ENCODE measurements around the gene TRIM13. TPM values are rescaled to one million over a fixed set of nuclear protein-coding genes. Genes with fewer than 3 reads are reported as not detected.

Gene TRIM13
- total and polyA plus RNA-seq, 2 experiments from 2014 or later = 18.1 to 24.0 TPM

DNA sequence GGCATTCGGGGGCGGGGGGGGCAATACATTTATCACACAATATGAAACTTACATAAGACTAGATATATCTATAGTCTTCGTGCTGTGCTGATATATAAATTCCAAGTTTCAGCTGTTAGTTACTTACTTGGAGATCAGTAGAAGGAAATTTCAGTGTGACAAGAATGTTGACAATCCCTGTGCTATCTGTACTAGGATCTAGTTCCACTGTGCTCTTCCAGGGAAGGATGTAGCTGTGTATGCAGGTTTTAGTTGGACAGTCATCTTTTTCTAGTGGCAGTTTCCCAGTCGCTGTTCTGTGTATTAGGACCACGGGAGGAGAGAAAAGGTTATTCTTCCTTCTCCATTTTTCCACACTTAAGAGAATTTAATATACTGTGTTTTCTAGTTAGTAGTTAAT lies 3.2 kb upstream of the TRIM13 start:
- H4K20me1 ChIP-seq (ENCODE audit: insufficient read depth, poor library complexity, severe bottlenecking) = no peaks in the 10 kb centered on the region
- TF ChIP-seq EZH2phosphoT487 (IDR thresholded peaks at IDR 0.05; ENCODE audit: low read depth, severe bottlenecking, unreplicated experiment) (no peak), EZH2 (IDR thresholded peaks at IDR 0.05; ENCODE audit: borderline replicate concordance) (no peak)
- TF ChIP-seq, protein P1, sequence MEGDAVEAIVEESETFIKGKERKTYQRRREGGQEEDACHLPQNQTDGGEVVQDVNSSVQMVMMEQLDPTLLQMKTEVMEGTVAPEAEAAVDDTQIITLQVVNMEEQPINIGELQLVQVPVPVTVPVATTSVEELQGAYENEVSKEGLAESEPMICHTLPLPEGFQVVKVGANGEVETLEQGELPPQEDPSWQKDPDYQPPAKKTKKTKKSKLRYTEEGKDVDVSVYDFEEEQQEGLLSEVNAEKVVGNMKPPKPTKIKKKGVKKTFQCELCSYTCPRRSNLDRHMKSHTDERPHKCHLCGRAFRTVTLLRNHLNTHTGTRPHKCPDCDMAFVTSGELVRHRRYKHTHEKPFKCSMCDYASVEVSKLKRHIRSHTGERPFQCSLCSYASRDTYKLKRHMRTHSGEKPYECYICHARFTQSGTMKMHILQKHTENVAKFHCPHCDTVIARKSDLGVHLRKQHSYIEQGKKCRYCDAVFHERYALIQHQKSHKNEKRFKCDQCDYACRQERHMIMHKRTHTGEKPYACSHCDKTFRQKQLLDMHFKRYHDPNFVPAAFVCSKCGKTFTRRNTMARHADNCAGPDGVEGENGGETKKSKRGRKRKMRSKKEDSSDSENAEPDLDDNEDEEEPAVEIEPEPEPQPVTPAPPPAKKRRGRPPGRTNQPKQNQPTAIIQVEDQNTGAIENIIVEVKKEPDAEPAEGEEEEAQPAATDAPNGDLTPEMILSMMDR (IDR thresholded peaks at IDR 0.05; ENCODE audit: poor library complexity) = no peak
- peaks cover 6% of the 10 kb centered on the region for H3K4me1 ChIP-seq (ENCODE audit: insufficient read depth)
- no peak overlapping the region for H3K4me3 ChIP-seq
- H2AFZ ChIP-seq = no peak overlapping the region
- no peak overlapping the region for H3K27ac ChIP-seq
- DNase-seq (ENCODE audit: low spot score) = no peak
- no peaks in the 10 kb centered on the region for H3K27me3 ChIP-seq
- no peaks in the 10 kb centered on the region for H3K36me3 ChIP-seq (replicated peaks; ENCODE audit: insufficient read depth, low read depth)
- WGBS (ENCODE audit: low lambda C conversion rate, missing lambda C conversion rate) = 83% methylated on average over 5 of the region's 5 CpGs
- peaks cover 11% of the 10 kb centered on the region for H3K79me2 ChIP-seq
- H3K9me2 ChIP-seq (replicated peaks; ENCODE audit: insufficient read depth) = no peaks in the 10 kb centered on the region
- no peak overlapping the region for H3K4me2 ChIP-seq
- no peaks in the 10 kb centered on the region for H3K9me3 ChIP-seq (ENCODE audit: low read depth)

GRCh38 chr13:49995625-49996101 lies 1.2 kb upstream of the TRIM13 start:
- no peak for DNase-seq (ENCODE audit: low spot score)
- H2AFZ ChIP-seq = peak overlapping the region; percentile 99
- no peaks in the 10 kb centered on the region for H3K9me3 ChIP-seq (ENCODE audit: low read depth)
- no peaks in the 10 kb centered on the region for H4K20me1 ChIP-seq (ENCODE audit: insufficient read depth, poor library complexity, severe bottlenecking)
- 45% methylated on average over 14 of the region's 14 CpGs for WGBS (ENCODE audit: low lambda C conversion rate, missing lambda C conversion rate)
- H3K27me3 ChIP-seq = no peaks in the 10 kb centered on the region
- H3K4me2 ChIP-seq = peak overlapping the region; percentile 93
- H3K27ac ChIP-seq = peak overlapping the region; percentile 100
- TF ChIP-seq, protein P1 (IDR thresholded peaks at IDR 0.05; ENCODE audit: poor library complexity) = no peak
- TF ChIP-seq EZH2phosphoT487 (IDR thresholded peaks at IDR 0.05; ENCODE audit: low read depth, severe bottlenecking, unreplicated experiment) (no peak), EZH2 (IDR thresholded peaks at IDR 0.05; ENCODE audit: borderline replicate concordance) (no peak)
- H3K9me2 ChIP-seq (replicated peaks; ENCODE audit: insufficient read depth) = no peaks in the 10 kb centered on the region
- no peaks in the 10 kb centered on the region for H3K36me3 ChIP-seq (replicated peaks; ENCODE audit: insufficient read depth, low read depth)
- peak overlapping the region; percentile 99 for H3K4me3 ChIP-seq
- H3K79me2 ChIP-seq = peaks cover 31% of the 10 kb centered on the region
- peaks cover 19% of the 10 kb centered on the region for H3K4me1 ChIP-seq (ENCODE audit: insufficient read depth)

DNA sequence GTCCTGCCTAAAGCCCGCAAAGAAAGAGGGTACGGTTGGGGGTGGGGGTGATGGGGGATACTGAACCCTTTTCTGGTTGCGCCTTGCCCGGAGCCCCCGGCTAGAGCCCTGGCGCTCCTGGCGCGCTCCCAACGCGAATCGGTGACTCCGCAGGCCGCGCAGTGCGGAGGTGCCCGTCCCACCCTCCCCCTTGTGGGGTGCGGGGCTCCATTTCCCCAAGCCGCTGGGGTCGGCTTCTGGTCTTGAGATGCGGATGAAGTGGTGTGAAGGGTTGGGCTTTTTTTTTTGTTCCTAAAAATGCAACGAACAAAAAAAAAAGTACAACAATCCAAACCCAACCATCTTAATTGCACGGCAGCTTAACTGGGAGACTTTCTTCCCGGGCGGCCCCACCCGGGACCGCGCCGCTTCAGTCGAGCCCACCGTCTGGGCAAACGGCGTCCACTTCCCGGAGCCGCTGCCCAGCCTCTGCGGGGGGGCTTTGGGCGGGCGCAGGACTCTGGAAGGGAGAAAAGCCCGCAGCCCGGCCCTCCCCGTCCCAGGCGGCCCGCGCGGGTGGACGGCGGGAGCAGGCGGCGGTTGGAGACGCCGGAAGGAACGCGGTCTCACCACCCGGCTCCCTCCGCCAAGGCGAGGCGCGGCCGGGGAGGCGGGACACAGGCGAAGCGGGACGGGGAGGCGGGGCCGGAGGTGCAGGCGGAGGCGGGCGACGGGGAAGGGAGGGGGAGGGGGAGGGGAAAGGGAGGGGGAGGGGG lies 504 bp upstream of the TRIM13 start:
- Histone ChIP-seq H3K27me3 (no peaks in the 10 kb centered on the region), H3K4me1 (ENCODE audit: insufficient read depth) (peaks cover 26% of the 10 kb centered on the region), H3K36me3 (replicated peaks; ENCODE audit: insufficient read depth, low read depth) (no peaks in the 10 kb centered on the region), H3K4me3 (peak overlapping the region; percentile 99), H3K79me2 (peaks cover 35% of the 10 kb centered on the region), H3K4me2 (peak overlapping the region; percentile 93), H3K9me2 (replicated peaks; ENCODE audit: insufficient read depth) (no peaks in the 10 kb centered on the region), H4K20me1 (ENCODE audit: insufficient read depth, poor library complexity, severe bottlenecking) (no peaks in the 10 kb centered on the region), H3K9me3 (ENCODE audit: low read depth) (no peaks in the 10 kb centered on the region), H2AFZ (peak overlapping the region; percentile 99), H3K27ac (peak overlapping the region; percentile 100)
- 0% methylated on average over 48 of the region's 68 CpGs for WGBS (ENCODE audit: low lambda C conversion rate, missing lambda C conversion rate)
- TF ChIP-seq EZH2 (IDR thresholded peaks at IDR 0.05; ENCODE audit: borderline replicate concordance) (no peak), EZH2phosphoT487 (IDR thresholded peaks at IDR 0.05; ENCODE audit: low read depth, severe bottlenecking, unreplicated experiment) (no peak)
- TF ChIP-seq, protein P1 (IDR thresholded peaks at IDR 0.05; ENCODE audit: poor library complexity) = no peak
- peak; percentile 97 for DNase-seq (ENCODE audit: low spot score)
